NCI-H2107 (cell line): ENCODE measurements around the gene ADAM12.

Experiments used
- DNase-seq: peaks from one replicate; lab custom pipeline; 2025; lab: John Stamatoyannopoulos, UW

Gene ADAM12, protein sequence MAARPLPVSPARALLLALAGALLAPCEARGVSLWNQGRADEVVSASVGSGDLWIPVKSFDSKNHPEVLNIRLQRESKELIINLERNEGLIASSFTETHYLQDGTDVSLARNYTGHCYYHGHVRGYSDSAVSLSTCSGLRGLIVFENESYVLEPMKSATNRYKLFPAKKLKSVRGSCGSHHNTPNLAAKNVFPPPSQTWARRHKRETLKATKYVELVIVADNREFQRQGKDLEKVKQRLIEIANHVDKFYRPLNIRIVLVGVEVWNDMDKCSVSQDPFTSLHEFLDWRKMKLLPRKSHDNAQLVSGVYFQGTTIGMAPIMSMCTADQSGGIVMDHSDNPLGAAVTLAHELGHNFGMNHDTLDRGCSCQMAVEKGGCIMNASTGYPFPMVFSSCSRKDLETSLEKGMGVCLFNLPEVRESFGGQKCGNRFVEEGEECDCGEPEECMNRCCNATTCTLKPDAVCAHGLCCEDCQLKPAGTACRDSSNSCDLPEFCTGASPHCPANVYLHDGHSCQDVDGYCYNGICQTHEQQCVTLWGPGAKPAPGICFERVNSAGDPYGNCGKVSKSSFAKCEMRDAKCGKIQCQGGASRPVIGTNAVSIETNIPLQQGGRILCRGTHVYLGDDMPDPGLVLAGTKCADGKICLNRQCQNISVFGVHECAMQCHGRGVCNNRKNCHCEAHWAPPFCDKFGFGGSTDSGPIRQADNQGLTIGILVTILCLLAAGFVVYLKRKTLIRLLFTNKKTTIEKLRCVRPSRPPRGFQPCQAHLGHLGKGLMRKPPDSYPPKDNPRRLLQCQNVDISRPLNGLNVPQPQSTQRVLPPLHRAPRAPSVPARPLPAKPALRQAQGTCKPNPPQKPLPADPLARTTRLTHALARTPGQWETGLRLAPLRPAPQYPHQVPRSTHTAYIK

DNA sequence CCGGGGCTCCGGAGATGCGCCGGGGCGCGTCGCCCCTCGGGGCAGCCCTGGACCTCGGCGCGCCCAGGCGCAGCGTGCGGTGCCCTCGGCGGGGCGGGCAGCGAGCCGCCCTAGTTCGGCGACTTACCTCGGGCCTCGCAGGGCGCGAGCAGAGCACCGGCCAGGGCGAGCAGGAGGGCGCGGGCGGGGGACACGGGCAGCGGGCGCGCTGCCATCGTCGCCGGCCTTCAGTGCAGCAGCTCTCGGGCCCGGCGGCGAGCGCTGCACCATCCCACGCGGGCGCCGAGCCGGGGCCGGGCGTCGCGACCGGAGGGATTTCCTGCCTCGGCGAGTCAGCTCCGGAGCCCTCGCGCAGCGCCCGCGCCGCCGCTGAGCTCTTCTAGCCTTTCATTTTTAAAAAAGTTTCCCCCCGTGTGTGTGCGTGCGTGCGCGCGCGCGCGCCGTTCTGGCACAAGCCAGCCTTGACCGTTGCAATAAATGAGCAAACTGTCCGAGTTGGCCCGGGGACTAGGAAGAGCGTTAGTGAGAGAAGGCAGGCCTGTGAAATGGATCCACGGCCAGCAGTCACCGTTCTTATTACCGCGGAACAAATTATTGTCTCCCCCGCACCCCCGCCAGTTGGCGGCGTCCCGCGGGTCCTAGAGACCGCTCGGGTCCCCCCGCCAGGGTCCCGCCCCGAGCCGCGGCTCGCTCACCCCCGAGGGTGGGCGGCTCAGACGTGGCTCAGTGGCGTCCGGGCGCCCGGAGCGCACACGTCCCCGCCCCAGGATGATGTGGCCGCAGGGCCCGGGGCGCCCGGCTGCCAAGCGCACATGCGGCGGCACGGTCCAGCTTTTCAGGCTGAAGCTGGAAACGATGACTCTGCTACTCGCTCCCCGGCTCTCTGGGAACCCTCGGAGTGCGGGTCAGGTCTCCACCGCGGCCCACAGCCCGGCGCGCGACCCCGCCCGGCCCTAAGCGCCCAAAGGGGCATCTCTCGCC is at the start of gene ADAM12:
Gene ADAM12 (minus strand): TSS at position 547 of the 981 bp plus-strand sequence. CDS start 332 bp downstream, at position 215.
- no peak for DNase-seq

DNA sequence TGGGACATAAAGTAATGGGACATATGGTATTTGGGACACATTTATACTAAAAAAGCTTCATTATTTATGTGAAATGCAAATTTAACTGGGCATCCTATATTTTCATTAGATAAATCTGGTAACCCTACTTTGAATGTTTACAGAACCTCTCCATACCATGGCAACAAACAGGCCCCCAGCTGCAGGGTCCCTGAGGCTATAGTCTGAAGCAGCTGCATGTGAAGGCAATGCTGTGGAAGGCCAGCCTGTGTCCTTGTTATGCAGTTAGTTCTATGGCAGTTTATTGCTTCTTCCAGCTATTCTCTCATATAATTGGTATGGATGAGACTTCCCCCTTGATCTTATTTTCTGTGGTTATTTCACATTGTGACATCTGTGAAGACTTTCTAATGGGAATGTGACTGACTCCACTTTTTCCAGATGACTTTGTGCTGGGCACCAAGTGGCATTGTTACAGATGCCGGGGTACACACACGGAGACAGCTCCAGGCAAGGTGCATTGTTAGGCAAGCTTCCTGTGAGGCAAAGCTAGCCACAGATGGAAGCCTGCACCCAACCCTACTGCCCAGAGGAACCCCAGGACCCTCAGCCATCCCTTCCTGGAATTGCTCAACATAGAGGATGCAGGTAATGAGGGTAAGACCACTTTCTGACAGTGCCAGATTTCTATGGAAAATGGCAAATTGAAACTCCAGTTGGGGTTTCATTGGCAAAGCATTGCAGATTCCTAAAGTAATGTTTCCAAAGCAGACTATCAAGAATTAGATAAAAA is 49.5 kb upstream of the ADAM12 start:
- no peak for DNase-seq

DNA sequence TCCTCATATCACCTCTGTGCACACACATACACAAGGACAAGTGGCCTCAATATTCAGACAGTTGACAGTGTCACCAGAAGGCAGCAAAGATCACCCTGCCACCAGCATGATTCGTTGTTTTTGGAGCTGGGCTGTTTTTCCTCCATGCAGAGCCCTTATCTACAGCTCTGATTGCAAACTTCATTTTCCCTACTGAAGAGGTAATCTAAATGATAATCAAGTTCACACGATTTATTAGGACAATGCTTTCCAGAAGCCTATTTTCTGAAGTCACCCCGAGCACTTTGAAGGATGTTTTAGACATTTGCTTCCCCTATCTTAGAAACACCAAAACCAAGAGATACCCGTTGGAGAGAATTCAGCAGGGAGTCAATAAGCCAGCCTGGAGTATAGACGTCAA is 46.0 kb upstream of the ADAM12 start:
- no peak for DNase-seq

DNA sequence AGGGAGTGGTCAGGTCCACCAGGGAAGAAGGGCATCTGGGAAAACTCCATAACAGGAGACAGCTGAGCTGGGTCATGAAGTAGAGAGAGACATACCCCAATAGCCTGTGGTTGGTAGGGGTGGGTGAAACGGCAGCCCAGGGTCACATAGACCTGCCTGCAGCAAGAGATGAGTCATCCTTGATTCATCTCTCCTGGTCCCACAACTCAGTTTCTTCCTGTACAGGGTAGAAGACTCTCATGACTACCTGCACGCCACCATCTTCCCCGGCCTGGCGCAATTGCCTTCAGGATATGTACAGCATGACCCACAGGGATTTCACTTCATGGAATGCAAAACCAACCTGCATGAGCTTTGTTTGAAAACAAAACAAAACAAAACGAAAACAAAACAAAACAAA is 45.1 kb upstream of the ADAM12 start:
- DNase-seq = no peak

DNA sequence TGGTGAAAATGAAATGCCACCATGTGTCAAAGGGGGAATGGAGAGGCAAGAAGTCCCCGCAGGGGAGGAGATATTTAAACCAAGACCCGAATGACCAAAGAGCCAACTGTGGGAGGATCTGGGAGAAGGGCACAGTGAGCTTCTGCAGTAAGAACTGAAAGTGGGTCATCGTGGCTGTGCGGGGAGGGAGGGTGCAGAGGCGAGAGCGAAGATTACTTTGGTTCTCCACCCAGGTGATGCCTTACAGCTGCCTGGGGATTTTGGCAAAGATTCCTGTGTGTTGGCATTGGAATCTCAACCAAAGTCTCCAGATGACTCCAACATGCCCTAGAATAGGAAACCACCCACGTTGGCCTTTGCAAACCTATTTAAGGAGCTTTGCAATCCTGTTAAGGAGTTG is 44.2 kb upstream of the ADAM12 start:
- no peak for DNase-seq

DNA sequence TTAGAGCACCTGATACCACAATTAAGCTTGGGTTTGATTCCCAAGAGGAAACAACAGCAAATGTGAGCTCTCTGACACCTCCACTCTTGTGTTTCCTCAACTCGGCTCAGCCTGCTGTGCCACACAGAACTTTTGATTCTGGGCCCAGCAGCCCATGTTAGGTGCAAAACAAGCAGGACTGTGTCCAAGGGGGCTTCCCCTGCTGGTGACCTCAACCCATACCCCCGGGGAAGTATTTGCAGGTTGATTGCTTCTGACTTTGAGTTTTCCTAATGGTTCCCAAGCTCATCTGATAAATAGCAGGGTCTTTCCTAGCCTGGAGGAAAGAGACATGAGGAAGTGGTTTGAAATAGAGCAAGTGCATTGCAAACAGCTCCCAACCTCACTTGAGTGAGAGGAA is 43.5 kb upstream of the ADAM12 start:
- DNase-seq = no peak

DNA sequence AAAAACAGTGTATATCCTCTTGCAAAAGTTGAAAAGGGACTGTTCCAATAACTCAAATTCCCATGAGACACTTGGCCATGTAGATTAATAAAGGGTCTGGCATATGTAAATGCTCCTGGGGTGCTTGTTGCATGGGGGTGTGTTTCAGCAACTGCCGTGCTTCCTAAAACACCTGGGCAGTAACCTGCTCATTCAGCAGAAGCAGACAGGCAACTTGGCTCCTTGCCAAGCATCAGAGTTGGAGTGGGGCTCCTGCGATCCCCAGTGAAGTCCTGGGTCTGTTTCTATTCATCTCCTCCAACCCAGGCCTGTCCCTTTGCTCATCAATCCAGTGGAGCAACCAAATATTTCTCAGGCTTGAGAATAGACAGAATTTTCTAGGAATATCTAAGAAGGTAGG is 42.2 kb upstream of the ADAM12 start:
- DNase-seq = no peak

DNA sequence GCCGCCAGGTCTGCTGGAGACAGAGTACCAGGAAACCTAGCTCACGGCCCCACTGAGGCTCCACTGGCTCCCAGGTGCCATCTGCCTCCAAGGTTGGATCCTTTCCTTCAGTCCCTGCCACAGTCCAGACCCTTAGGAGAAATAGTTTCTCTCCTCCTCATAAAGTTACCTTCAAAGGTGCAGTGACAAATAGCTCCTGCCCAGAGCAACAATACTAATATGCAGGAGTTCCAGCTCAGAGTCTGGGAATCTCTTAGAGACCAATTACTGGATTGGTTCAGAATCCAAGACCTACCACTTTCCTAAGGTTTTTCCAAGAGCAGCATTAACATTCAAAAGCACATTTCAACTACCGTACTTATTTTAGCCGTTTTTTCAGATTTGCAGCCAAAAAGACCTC is 41.0 kb upstream of the ADAM12 start:
- DNase-seq = no peak

DNA sequence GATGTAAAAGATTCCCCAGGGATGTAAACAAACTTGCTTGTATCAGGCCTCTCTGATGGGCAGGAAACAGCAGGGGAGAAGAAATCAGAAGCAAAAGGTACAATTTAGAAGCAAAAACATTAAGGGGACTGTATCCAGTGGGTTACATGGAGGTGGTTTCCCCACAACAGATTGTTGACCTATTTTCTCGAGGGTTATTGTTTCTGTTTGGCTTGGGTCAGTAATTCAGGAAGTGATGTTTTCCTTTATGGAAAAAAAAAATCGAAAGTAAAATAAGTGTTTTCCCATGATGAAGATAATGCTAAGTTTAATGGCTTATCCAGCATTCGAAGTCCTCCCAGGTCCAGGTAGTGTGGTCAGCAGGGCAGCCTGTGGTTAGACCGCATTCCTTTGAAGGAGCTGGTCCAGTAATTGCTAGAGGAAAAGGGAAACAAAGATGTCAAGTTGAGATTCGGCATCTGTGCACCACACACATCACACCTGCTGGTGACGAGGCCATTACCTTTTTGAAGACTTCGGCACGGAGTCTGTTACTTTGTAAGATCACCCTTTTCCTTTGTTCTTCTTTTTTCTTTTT is 37.3 kb upstream of the ADAM12 start:
- no peak for DNase-seq

DNA sequence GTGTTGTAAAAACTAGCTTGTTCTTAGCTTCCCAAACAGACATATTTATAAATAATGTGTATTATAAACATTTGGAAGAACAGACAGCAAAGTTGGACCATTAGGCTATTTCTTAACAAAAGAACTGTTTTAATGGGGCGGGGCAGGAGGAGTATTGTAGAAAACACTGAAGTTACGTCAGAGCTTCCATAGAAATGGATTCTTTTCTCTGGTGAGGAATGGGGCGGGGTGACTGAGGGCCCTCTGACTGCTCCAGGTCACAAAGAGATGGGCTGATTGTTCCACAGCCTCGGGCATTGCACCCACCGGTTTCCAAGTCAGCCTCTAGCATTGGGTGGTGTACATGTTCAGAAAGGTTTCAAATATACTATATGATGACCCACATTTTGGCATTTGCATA is 36.8 kb upstream of the ADAM12 start:
- no peak for DNase-seq

DNA sequence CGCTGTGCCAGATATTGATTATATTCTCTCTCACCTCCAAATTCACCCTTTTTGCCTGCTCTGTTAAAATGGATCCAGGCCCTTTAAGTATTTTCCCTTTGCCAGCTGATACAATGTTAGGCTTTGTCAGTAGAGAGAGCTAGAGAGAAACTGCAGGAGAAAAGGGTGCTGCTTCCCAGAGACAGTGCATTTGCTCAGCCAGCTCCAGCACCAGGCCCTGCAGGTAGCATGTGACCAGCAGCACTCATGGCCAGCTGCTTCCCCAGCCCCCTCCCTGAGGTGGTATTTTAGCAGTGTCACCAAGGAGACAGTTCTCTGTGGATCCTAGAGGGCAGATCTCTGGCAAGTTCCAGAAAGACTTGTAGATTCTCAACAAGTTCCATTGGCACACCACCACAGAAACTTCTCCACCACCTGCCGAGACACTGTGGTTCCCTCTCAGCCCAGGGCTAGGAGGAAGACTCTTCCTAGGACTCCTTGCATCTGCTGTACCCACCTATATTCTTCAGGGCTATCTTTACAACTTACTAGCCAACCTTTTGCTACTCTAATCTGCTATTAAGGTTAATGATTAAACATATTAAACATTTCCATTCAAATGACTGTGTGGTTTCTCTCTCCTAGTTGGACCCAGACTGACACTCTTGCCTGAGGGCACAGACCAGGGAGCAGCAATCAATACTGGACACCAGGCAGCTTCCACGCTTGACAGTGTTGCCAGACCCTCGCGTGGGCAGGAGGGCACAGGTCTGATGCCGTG is 35.6 kb upstream of the ADAM12 start:
- DNase-seq = no peak

DNA sequence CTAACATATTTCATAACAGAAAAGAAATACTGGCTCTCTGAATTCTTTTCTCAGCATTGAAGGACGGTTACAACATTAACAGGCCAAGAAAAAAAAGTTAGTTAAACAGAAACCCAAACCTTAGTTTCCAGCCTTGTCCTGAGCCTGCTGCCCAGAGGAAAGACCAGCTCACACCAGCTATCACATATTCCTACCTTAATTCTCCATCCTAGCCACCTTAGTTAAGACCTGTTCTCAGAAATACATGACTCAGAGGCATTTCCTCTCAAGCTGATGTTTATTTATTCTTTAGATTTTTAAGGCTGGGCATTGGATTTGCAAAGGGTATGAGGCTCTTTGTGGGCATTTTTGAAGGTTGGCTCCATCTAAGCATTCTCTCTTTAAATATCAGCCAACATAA is 34.3 kb upstream of the ADAM12 start:
- DNase-seq = no peak

DNA sequence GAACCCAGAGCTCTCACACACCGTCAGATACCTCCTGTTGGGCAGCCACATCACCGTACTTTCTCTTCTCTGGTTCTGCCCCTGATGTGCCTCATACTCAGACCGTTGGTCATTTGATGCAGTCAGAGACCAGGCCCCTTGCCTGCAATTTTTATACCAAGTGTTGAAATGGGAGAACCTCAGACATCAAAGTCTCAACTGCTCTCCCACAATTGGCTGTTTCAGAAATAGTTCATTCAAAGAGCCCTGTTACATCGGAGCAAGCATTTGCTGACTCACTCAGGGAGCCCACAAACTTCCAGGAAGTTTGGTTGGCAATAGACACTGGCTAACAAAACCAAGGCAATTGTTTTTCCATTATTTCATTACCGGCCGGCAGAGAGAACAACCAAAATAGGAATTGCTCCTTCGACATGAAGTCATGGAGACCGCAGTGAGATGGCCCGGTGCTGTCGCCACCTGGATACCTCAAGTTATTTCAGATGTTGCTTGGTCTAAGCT is 33.5 kb upstream of the ADAM12 start:
- no peak for DNase-seq

DNA sequence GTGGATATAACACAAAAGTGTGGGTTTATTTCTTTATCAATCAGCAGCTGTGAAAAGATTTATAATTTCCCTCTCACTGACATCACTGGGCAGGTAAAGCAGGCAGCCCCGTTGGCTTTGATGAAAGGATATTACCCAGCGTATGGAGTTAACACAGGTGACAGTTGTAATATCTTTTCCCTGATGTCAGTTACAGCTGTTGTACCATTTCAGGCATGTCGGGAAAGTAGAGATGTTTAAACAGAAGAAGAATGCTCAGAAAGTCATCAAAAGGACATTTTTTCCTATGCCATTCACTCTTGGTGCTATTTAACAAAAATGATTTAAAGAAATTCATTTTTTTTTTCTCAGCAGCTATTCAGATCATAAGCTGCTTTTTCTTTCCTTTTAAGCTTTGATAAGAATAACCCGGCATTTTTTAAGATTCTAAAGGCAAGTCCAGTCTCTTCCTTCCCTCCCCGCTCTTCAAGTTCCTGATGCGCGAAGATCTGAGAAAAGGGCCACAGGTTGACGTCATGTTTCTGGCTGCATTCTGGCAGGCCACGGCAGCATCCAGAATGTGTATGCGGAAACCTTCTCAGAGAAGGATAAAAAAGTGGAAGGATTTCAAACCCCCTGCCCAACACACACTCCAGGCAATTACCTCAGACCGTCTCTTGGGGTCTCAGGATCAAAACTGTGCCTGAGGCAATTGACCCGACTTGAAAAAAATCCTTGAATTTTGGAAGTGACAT is 32.5 kb upstream of the ADAM12 start:
- DNase-seq = no peak

DNA sequence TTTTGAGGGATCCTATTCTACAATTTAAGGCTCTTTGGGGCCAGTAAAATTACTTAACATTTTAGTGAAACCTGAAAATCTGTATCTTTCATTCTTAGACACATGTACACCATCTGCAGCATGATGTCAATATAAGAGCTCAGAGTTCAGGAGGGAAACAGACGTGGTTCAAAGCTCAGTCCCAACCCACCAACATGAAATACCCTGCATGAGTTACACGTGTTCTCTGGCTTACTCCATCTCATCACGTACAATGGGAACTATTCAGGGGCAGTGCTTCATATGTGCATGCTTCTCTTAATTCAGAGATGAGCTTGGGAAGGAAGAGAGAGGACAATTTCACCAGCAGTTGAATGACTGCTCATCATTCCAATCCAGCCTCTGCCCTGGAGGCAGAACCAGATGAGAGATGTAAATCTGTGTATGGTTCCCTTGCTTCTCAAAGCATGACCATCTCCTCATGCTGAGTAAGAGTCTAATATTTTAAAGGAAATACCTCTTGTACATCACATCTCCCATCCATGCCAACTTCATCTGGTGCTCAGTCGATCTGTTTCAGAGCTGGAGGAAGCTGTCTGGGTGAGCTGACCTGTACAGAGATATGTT is 29.0 kb upstream of the ADAM12 start:
- no peak for DNase-seq

DNA sequence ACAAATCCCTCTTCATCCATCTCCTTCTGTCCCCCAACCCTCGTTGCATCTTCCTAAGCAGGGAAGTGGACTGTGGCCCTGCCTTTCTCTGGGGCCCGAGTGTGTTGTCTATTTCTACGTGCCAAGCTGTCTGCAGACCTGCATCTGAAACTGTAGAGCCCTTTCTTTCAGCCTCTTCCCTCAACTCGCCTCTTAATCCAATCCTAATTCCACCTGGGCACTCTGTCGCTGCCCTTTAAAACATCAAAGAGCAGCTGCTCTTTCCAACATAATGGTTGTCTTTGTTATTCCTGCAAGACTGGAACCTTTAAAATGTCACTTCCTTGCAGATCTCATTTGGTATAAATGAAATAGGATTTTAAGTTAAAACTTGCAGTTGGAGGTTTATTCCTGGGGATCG is 21.5 kb upstream of the ADAM12 start:
- no peak for DNase-seq

DNA sequence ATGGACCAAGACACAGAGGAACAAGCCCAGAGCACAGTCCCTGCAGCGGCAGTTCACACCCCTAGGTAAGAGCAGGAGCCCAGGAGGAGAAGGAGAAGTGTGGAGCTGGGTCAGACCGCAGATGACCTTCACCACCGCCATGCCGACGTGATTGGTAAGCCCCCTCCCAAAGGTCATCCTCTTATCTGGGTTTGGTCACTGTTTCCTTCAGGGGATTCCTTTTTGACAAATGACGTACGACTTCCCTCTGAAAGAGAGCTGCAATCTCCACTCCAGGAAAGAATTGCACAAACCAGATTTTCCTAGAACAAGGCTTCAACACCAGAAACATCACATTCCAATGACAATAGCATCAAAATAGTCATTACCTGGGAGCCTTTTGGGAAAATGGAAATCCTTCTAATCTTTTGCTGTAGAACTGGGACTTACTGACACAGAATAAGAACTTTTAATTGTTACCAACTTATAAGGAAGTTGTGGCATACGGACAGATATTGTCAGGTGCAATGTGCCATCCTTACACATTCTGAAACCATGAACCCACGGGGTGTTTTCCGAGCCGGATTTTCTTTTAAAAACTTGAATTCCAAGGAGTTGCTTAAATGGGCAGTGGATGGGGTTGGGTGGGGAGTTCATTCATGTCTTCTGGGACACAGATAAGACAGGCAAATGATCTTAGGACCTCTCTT is 20.8 kb upstream of the ADAM12 start:
- DNase-seq = no peak

DNA sequence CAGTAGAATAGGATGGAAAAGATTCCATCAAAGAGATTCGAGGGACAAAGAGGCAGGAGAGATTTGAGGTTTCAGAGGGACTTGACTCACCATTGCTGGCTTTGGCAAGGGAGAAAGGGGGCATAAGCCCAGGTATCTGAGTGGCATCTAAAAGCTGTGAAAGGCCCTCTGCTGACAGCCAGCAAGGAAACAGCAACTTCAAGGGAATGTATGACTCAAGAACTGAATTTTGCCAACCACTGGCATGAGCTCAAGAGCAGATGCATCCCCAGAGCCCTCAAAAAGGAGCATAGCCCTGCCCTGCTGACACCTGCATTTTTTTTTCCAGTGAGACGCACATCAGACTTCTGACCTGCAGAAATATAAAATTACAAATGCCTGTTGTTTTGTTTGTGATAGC is 19.6 kb upstream of the ADAM12 start:
- no peak for DNase-seq
